ENCODE data around the gene BRD3OS.

DNA sequence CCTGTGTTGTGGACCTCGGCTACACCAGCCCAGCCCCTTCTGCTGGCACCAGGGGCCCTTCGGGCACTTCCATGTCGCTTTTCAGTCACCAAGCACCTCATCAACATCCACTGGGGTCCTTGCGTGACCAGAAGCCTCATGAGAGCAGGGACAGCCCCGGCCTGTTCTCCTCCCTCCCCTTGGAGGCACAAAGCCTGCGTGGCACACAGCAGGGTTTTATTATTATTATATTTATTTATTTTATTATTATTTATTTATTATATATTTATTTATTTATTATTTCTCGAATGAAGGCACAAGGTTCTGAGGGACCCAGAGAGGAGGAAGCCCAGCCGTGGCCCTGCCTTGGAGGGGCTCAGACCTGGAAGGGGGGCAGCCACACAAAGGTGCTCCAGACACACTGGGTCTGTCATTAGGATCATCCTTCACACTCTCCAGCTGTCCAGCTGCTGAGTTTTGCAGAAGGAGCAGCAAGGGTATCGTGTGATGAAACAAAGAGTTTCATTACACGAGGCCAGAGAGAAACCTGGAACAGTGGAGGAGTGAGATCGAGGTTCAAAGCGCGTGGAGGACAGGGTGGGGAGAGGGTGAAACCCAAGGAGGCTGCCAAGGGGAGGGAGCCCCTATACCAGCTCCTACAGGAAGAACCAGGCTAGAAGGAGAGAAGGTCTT is 38.4 kb upstream of the BRD3OS start:
- TF ChIP-seq, protein P1, sequence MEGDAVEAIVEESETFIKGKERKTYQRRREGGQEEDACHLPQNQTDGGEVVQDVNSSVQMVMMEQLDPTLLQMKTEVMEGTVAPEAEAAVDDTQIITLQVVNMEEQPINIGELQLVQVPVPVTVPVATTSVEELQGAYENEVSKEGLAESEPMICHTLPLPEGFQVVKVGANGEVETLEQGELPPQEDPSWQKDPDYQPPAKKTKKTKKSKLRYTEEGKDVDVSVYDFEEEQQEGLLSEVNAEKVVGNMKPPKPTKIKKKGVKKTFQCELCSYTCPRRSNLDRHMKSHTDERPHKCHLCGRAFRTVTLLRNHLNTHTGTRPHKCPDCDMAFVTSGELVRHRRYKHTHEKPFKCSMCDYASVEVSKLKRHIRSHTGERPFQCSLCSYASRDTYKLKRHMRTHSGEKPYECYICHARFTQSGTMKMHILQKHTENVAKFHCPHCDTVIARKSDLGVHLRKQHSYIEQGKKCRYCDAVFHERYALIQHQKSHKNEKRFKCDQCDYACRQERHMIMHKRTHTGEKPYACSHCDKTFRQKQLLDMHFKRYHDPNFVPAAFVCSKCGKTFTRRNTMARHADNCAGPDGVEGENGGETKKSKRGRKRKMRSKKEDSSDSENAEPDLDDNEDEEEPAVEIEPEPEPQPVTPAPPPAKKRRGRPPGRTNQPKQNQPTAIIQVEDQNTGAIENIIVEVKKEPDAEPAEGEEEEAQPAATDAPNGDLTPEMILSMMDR (conservative IDR thresholded peaks at IDR 0.05) = no peak
- TF ChIP-seq ZFX (IDR thresholded peaks at IDR 0.05) = no peak
